WTC11 (cell line): ENCODE data around the gene MTHFD1L.

Source experiments
- CREB1 ChIP-seq: sonication (generic); formaldehyde crosslinking; IDR thresholded peaks from 2 replicates; pipeline ENCODE4 v1.8.0; 2023; ENCODE audit warnings: mild to moderate bottlenecking, missing genetic modification reagents
- HMGA2 ChIP-seq: fragments of 250-450 bp; sonication (Bioruptor Pico); IDR thresholded peaks from 2 replicates; pipeline ENCODE4 v1.4.0; 2021; ENCODE audit warnings: mild to moderate bottlenecking, moderate library complexity
- MXD4 ChIP-seq: fragments of 250-450 bp; sonication (Bioruptor Pico); IDR thresholded peaks from 2 replicates; pipeline ENCODE4 v1.8.0; 2021; ENCODE audit warnings: mild to moderate bottlenecking, moderate library complexity, borderline replicate concordance
- TCF7 ChIP-seq: sonication (generic); formaldehyde crosslinking; IDR thresholded peaks from 2 replicates; pipeline ENCODE4 v1.8.0; 2022; ENCODE audit warnings: mild to moderate bottlenecking, low read depth, missing genetic modification reagents, moderate library complexity
- ZNF671 ChIP-seq: fragments of 250-450 bp; sonication (Bioruptor Pico); IDR thresholded peaks from 2 replicates; pipeline ENCODE4 v1.8.0; 2021; ENCODE audit warnings: mild to moderate bottlenecking
- TF ChIP-seq, protein P1 (sequence below): sonication (generic); formaldehyde crosslinking; IDR thresholded peaks from 2 replicates; pipeline ENCODE4 v1.8.0; 2023; ENCODE audit warnings: missing genetic modification reagents
- TF ChIP-seq, protein P2 (sequence below): fragments of 200-600 bp; IDR thresholded peaks from 2 replicates; pipeline ENCODE4 v1.8.0; 2022; ENCODE audit warnings: antibody characterized with exemption
- TF ChIP-seq, protein P3 (sequence below): sonication (generic); formaldehyde crosslinking; IDR thresholded peaks from 2 replicates; pipeline ENCODE4 v1.8.1; 2022; ENCODE audit warnings: mild to moderate bottlenecking, moderate library complexity, missing genetic modification reagents
- TF ChIP-seq, protein P4 (sequence below): sonication (generic); formaldehyde crosslinking; IDR thresholded peaks from 2 replicates; pipeline ENCODE4 v1.8.1; 2023; ENCODE audit warnings: mild to moderate bottlenecking, moderate library complexity, missing genetic modification reagents
- TF ChIP-seq, protein P5 (sequence below): sonication (generic); formaldehyde crosslinking; IDR thresholded peaks from 2 replicates; pipeline ENCODE4 v1.8.1; 2022; ENCODE audit warnings: low read depth, missing genetic modification reagents, borderline replicate concordance
- TF ChIP-seq, protein P6 (sequence below): sonication (generic); formaldehyde crosslinking; IDR thresholded peaks from 2 replicates; pipeline ENCODE4 v1.8.0; 2022; ENCODE audit warnings: mild to moderate bottlenecking, missing genetic modification reagents

DNA sequence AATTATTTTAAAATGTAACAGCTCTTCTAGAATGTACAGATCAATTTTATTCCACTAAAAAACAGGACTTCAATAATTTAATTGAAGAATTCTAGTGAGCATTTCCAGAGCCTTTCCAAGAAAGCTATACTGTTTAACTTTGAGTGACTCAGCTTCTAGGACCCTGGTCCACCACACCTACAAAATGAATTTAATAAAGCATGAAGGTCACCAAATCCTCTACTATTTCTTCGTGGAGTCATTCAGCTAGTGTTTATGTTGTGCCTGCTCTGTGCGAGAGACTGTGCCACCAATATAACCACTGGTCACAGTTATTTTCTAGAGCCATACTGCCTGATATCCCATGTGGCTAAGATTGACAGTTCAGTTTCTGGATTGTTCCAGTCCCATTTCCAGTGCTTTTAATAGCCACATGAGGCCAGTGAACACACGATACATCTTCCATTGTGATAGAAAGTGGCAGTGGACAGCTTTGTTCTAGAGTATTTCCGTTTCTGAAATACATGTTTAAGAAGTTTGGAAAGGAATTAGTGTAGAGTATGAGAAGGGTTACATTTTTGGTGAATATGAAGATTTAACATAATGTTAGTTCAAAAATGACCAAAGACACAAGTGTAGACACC is 160.7 kb downstream of the MTHFD1L start:
- TF ChIP-seq, protein P1, sequence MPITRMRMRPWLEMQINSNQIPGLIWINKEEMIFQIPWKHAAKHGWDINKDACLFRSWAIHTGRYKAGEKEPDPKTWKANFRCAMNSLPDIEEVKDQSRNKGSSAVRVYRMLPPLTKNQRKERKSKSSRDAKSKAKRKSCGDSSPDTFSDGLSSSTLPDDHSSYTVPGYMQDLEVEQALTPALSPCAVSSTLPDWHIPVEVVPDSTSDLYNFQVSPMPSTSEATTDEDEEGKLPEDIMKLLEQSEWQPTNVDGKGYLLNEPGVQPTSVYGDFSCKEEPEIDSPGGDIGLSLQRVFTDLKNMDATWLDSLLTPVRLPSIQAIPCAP (CRISPR knock-in tag): no peak
- TF ChIP-seq, protein P2, sequence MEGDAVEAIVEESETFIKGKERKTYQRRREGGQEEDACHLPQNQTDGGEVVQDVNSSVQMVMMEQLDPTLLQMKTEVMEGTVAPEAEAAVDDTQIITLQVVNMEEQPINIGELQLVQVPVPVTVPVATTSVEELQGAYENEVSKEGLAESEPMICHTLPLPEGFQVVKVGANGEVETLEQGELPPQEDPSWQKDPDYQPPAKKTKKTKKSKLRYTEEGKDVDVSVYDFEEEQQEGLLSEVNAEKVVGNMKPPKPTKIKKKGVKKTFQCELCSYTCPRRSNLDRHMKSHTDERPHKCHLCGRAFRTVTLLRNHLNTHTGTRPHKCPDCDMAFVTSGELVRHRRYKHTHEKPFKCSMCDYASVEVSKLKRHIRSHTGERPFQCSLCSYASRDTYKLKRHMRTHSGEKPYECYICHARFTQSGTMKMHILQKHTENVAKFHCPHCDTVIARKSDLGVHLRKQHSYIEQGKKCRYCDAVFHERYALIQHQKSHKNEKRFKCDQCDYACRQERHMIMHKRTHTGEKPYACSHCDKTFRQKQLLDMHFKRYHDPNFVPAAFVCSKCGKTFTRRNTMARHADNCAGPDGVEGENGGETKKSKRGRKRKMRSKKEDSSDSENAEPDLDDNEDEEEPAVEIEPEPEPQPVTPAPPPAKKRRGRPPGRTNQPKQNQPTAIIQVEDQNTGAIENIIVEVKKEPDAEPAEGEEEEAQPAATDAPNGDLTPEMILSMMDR: no peak
- TF ChIP-seq, protein P3, sequence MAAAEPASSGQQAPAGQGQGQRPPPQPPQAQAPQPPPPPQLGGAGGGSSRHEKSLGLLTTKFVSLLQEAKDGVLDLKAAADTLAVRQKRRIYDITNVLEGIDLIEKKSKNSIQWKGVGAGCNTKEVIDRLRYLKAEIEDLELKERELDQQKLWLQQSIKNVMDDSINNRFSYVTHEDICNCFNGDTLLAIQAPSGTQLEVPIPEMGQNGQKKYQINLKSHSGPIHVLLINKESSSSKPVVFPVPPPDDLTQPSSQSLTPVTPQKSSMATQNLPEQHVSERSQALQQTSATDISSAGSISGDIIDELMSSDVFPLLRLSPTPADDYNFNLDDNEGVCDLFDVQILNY: no peak
- TF ChIP-seq, protein P4, sequence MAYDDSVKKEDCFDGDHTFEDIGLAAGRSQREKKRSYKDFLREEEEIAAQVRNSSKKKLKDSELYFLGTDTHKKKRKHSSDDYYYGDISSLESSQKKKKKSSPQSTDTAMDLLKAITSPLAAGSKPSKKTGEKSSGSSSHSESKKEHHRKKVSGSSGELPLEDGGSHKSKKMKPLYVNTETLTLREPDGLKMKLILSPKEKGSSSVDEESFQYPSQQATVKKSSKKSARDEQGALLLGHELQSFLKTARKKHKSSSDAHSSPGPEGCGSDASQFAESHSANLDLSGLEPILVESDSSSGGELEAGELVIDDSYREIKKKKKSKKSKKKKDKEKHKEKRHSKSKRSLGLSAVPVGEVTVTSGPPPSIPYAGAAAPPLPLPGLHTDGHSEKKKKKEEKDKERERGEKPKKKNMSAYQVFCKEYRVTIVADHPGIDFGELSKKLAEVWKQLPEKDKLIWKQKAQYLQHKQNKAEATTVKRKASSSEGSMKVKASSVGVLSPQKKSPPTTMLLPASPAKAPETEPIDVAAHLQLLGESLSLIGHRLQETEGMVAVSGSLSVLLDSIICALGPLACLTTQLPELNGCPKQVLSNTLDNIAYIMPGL (CRISPR knock-in tag): no peak
- TF ChIP-seq HMGA2 (no peak), ZNF671 (CRISPR knock-in tag) (no peak), MXD4 (no peak), CREB1 (CRISPR knock-in tag) (no peak), TCF7 (CRISPR knock-in tag) (no peak)
- TF ChIP-seq, protein P5, sequence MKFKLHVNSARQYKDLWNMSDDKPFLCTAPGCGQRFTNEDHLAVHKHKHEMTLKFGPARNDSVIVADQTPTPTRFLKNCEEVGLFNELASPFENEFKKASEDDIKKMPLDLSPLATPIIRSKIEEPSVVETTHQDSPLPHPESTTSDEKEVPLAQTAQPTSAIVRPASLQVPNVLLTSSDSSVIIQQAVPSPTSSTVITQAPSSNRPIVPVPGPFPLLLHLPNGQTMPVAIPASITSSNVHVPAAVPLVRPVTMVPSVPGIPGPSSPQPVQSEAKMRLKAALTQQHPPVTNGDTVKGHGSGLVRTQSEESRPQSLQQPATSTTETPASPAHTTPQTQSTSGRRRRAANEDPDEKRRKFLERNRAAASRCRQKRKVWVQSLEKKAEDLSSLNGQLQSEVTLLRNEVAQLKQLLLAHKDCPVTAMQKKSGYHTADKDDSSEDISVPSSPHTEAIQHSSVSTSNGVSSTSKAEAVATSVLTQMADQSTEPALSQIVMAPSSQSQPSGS (CRISPR knock-in tag): no peak
- TF ChIP-seq, protein P6, sequence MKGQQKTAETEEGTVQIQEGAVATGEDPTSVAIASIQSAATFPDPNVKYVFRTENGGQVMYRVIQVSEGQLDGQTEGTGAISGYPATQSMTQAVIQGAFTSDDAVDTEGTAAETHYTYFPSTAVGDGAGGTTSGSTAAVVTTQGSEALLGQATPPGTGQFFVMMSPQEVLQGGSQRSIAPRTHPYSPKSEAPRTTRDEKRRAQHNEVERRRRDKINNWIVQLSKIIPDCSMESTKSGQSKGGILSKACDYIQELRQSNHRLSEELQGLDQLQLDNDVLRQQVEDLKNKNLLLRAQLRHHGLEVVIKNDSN (CRISPR knock-in tag): no peak
